COR-L47 (cell line): Measurements from ENCODE around the gene UBL3.

Experiments
- DNase-seq: peaks from one replicate; lab custom pipeline; 2025; lab: John Stamatoyannopoulos, UW

Gene UBL3

DNA sequence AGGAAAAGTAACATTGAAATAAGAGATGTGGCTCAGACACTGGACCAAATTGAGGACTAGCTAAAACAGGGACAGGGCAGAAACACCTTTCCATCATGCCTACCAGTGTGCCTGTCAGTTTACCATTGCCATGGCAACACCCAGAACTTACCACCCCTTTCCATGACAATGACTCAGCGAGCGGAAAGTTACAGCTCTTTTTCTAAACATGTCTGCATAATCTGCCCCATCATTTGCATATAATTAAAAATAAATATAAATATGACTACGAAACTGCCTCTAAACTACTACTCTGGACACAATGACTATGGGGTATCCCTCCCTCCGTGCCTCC lies 96.0 kb downstream of the UBL3 start:
- no peak for DNase-seq

DNA sequence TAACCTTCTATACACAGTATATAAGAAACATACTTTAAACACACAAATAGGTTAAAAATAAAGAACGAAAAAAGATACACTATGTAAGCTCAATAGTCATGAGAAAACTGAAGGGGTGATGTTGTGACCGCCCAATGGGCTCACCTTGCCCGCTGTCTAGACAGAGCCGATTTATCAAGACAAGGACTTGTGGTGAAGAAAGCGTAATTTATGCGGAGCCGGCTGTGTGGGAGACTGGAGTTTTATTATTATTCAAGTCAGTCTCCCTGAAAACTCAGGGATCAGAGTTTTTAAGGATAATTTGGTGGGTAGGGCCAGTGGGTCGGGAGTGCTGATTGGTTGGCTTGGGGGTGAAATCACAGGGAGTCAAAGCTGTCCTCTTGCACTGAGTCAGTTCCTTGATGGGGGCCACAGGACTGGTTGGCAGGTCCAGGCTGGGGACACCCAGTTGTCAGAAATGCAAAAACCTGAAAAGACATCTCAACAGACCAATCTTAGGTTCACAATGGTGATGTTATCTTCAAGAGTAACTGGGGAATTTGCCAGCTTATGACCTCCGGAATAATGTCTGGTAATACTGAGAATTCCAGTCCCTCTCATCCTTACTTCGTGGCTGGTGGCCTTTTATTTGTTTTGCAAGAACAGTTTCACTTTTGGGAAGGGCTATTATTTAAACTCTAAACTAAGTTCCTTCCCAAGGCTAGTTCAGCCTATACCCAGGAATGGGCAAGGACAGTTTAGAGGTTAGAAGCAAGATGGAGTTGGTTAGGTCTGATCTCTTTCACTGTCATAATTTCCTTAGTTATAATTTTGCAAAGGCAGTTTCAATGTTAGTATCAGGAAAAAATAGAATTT lies 96.6 kb downstream of the UBL3 start:
- DNase-seq, result no peak

DNA sequence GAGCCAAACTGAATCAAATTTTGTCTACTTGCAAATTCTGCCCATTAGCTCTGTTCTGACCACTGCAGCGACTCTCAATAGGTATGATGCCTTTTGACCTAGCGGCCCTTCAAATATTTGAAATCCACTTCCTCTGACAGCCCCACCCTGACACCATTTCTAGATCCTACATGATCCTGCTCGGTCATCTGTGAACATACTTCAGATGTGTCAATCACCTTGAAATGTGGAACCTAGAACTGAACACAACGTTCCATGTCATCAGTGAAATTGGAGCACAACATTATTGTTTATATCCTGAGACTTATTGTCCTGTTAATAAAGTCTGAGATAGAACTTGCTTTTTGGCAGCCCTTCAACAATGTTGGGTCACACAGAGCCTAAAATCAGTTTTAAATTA lies 98.2 kb downstream of the UBL3 start:
- DNase-seq, result no peak

DNA sequence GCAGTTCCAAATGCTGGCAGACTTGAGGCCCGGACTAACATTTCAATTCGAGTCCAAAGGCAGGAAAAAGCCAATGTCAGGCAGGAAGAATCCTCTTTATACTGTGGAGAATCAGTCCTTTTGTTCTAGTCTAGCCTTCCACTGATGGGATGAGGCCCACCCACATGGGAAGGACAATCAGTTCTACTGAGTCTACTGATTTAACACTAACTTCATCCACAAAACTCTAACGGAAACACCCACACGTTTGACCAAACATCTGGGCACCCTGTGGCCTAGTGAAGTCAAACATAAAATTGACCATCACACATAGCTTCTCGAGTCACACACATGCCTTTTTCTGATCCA lies 100.3 kb downstream of the UBL3 start:
- DNase-seq, result no peak

DNA sequence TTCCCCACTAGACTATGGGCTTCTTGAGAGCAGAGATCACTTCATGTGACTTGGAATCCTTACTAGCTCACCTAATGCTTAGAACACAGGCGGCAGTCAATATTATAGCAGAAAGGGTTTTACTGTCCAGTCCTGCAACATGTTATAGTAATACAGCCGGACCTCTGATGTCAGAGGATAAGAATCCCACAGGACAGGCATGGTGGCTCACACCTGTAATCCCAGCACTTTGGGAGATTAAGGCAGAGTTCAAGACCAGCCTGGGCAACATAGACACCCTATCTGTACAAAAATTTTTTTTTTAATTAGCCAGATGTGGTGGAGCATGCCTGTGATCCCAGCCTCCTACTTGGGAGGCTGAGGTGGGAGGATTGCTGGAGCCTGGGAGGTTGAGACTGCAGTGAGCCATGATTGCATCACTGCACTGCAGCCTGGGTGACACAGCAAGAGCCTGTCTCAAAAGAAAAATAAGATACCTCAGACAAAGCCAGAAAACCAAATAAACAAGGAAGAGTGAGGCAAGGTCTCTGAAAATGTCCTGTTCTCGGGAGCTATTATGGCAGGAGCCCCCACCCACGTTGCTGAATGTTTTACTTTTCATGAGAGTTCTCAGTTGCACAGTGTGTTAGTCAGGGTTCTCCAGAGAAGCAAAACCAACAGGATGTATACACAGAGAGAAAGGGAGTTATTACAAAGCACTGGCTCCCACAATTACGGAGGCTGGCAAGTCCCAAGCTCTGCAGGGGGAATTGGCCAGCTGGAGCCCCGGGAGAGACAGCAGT lies 100.8 kb downstream of the UBL3 start:
- DNase-seq, result no peak

DNA sequence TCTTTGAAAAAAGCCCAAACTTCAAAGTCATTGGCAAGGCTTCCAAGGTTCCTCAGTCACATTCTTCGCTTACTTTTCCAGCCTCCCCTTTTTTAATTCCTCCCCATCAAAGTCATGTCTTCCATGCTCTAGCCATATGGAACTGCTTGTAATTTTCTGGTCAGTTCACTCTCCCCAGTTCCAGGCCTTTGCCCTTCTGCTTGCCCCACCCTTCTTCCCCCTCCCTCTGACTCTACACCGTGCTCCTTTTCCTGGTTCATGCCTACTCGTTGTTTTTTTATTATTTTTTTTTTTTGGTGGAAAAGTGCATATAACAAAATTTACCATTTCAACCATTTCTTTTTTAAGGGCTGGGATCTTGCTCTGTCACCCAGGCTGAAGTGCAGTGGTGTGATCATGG lies 102.3 kb downstream of the UBL3 start:
- DNase-seq, result no peak

DNA sequence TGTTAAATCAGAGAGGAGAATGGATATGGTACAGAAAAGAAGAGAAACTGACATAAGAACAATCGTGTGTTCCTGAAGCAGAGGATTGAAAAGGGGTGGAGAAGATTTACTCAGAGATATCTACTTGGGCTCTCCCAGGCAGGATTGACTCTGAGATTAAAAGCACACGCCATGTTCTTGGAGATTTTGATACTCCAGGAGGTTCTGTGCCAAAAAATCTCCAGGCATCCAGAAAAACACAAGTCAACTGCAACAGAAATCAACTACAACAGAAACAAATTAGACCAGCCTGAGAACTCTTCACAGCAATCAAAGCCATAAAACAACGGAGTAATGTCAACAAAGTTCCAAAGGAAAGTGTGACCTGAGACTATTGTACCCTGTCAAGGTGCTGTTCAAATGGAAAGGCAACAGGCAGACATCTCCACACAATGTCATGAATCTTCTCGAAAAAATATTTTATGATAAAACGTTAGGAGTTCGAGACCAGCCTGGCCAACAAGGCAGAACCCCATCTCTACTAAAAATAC lies 104.2 kb downstream of the UBL3 start:
- DNase-seq, result no peak

DNA sequence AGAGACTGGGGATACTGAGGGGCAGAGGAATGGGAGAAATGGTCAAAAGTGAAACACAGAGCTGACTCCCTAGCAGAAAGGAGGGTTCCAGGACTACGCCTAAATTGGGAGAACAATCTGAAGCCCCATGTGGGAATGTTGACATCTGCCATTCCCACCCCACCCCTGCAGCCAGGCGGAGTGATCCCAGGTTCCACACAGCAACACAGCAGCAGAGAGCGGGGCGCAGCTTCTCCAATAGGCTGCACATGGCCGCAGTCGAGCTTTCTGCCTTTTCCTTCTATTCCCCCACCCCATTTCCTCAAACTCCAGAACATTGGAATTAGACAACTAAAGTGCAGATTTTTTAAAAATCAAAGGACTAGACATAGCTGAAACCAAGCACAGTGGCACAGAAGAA lies 104.7 kb downstream of the UBL3 start:
- DNase-seq, result no peak

DNA sequence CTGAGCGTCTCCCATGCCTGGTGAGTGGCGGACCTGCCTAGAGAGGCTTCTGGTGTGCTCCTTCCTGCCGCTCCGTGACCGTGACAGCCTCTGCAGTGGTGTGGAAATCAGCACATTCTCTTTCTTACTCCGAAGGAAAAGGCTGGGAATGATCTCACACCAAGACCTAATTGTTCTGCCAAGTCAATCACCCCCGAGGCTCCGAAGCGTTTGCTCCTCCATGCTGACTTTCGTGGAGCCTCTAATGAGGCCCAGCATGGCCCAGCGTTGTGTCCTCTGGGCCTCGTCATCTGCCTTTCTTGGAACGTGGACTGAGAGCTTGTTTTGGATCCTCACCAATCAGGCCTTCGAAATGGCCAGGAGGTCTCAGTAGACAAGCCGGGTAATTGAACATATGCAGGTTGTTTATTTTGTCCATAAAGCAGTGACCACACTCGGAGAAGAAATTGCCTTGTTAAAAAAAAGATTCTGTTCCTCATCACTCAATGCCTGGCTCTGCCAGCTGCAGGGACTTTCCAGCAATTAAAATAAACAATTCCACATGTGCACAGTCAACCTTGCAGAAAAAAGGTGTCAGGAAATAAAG lies 107.1 kb downstream of the UBL3 start:
- no peak for DNase-seq

DNA sequence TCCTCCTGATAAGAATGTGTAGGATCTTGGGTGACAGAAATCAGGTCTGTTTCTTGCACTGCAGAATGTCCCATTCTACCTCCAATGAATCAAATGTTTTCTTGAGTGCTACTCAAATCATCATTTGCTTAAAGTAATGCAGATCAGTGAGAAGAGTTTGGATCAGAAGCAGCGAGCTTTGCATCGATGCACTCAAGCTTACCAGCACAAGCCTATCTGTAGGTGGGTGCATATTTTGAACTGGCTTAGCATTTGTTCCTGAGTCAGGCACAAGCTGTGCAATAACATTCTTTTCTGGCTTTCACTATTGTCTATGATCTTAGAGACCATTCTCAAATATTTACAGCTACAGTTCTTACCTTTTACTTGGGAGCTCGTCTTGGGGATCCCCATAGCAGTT lies 109.5 kb downstream of the UBL3 start:
- no peak for DNase-seq

DNA sequence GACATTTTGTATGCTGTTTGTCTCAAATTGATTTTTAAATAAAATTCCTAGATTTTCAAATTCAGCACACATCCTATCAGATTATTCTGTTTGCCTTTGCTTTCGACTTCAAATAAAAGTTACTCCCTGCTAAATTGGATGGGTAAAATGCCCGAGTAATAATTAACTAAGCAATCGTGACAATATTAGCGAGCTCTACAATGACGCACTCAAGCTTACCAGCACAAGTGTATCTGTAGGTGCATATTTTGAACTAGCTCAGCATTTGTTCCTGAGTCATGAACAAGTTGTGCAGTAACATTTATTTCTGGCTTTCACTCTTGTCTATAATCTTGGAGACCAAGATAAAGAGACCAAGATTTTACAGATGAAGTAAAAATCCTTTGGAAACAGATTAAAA lies 113.4 kb downstream of the UBL3 start:
- no peak for DNase-seq

DNA sequence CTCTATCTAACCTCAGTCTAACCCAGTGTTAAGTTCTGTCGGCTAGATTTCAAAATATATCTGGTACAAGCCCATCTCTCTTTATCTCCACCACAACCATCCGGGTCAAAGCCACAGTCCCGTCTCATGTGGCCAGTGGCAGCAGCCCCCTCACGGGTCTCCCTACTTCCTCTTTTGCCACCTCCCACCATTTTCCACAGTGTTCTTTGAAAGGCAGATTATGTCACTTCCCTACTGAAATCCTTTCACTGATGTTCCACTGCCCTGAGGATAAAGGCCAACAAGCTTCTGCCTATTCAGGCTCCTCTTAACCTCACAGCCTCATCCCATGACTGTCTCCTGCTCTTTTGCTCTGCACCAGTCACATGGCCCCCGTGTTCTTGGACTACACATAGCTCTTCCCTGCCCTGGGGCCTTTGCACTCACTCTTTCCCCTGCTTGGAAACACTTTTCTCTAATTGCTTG lies 117.2 kb downstream of the UBL3 start:
- DNase-seq, result no peak

DNA sequence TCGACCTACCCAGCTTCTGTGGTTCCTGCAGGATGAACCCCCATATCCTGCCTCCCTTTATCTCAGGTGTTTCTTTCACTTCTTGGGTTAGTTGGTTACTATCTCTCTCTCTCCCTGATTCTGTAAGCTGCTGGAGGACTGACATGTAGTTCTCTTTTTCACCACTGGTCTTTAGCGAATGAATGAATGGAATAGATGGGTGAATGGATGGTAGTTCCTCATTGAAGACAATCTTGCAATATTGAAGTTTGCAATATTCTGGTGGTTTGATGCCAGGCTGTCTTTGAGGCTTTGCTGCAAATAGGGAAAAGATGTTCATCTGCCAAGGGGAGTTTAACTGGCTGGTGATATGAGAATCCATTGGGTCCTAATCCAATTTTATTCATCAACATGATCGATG lies 120.2 kb downstream of the UBL3 start:
- no peak for DNase-seq

DNA sequence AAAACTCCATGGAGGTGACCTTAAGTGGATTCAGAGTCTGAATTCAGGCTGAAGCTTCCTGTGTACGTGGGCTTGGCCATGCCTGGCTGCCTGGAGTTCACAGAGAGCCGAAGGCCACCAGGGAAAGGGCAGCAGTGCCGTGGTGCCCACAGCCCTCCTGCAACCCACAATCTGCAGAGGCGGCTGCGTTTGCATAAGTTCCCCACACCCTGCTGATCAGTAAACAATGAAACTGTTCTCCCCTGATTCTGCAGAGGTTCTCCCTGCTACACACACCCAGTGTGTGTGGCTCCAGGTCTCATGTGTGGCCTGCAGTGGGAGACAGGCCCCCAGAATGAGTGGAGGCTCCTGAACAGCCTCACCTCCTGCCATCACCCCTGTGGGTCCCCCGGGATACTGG lies 128.0 kb downstream of the UBL3 start:
- DNase-seq, result no peak

DNA sequence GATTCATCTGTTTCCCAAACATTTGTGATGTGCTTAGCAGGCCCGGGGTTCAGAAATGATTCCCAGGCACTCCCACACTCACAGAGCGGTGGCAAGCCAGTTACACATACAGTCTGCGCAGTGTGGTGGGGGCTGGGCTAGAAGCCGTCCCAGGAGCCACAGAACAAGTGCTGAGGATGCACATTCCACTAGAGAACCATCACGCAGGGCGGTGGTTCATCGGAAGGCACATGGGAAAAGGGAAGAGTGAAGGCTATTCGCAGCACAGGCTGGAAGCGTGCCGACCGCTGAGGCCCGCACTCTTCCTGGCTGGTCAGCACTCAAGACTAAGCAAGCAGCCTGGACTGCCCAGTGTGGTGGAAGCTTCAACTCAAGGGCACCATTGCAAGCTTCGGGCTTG lies 128.7 kb downstream of the UBL3 start:
- no peak for DNase-seq

DNA sequence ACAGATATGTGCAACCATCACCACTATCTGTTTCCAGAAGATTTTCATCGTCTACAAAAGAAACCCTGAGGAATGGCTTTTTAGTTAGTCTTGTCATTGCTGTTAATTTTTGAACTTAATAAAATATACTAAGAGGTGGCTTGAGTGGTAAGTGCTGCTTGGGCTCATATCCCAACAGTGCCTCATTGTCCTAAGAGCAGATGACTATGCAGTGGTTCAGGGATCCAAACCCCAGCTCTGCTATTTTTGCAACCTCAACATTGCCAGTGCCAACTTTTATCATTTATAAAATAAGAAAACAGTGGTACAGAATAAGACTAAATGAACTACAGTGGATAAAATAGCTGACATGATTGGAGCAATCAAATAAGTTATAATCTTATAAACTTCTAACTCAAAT lies 131.7 kb downstream of the UBL3 start:
- DNase-seq, result no peak

DNA sequence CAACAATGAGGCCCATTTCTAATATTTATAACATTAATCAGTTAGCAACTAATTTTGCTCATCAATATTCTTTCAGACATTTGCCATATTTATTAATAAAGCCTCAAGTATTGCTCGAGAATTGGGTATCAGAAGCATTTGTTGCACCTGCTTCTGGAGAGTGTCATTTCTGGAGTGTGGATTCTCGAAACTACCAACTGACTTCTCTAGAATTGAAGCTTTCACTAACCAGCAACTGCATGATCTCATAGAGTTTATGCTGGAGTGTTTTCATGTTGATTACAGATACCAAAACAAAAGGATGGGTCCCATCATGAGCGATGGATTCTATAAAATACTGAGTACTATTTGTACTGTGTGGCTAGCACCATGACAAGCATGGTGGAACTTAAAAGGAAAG lies 133.9 kb downstream of the UBL3 start:
- DNase-seq, result no peak
